Measurements from ENCODE around the gene EPG5. TPM values are rescaled to one million over a fixed set of nuclear protein-coding genes. Genes with fewer than 3 reads are reported as not detected.

EPG5 gene
- total and polyA plus RNA-seq, 2 of the 4 experiments (the other 2 are of a cell fraction) = 37.3 to 114 TPM

- no CpG with 5 or more reads among the region's 1 CpG for WGBS, 2 experiments (ENCODE audit: extremely low coverage in 2 of 2, insufficient read length in 1 of 2)
- H3K27me3 ChIP-seq (ENCODE audit: control insufficient read depth, insufficient read depth, low read length) = no peaks in the 10 kb centered on the region
- dilution Hi-C loops (cut with HindIII; ENCODE audit: low sequenced_read_pairs, unreplicated experiment) = no loop called here
- CTCF ChIA-PET = interaction anchor here (0.5 kb wide), 1 partner anchor 31 kb away, joined by 5 read pairs; no protein-coding TSS in a partner anchor
- no peaks in the 10 kb centered on the region for H3K9me3 ChIP-seq (ENCODE audit: control insufficient read depth, insufficient read depth, low read length)
- DNase-seq (no peak), ATAC-seq (ENCODE audit: low read depth) (no peak)
- no peak overlapping the region for H3K56ac ChIP-seq (ENCODE audit: extremely low read depth, insufficient read depth, low read length)
- H4K8ac ChIP-seq (ENCODE audit: low read depth in 2 of 2, low read length in 2 of 2) = no peak overlapping the region
- no peak overlapping the region for H2BK5ac ChIP-seq (ENCODE audit: low read depth, low read length, poor library complexity, severe bottlenecking)
- H3K14ac ChIP-seq (replicated peaks; ENCODE audit: low read depth, low read length) = no peak overlapping the region
- in situ Hi-C loops (cut with MboI; ENCODE audit: low sequenced_read_pairs) = no loop called here
- POLR2A ChIA-PET (ENCODE audit: unreplicated experiment) = no interaction called here
- BruUV-seq (replicated peaks) = no TSS peak
- no peaks in the 10 kb centered on the region for H3K9me1 ChIP-seq (ENCODE audit: insufficient read depth, low read length)
- 0 out of 2 replicates have a peak, but pooled peaks cover 2% of the 10 kb centered on the region for H3K4me1 ChIP-seq (ENCODE audit: control insufficient read depth, insufficient read depth, low read length)
- H4K20me1 ChIP-seq (ENCODE audit: insufficient read depth, low read length) = no peaks in the 10 kb centered on the region
- no peak overlapping the region for H2BK120ac ChIP-seq (ENCODE audit: low read depth, low read length)
- H3K23ac ChIP-seq (ENCODE audit: low read depth, low read length) = no peak overlapping the region
- no peak overlapping the region for H2AFZ ChIP-seq (replicated peaks; ENCODE audit: low read length, poor library complexity)
- no peak for TF ChIP-seq CHD1 (IDR thresholded peaks at IDR 0.05; ENCODE audit: low read depth, low read length)
- no peak overlapping the region for H3K4ac ChIP-seq (ENCODE audit: low read depth, low read length)
- intact Hi-C loops (cut with micrococcal nuclease) = no loop called here
- H3K36me3 ChIP-seq (ENCODE audit: control insufficient read depth, insufficient read depth, low read length) = peaks cover 32% of the 10 kb centered on the region
- no peak overlapping the region for H3K18ac ChIP-seq (ENCODE audit: low read depth, low read length)
- H2BK20ac ChIP-seq (ENCODE audit: low read depth, low read length) = no peak overlapping the region
- no peak overlapping the region for H3K27ac ChIP-seq (ENCODE audit: insufficient read depth, low read length)
- no peak overlapping the region for H4K91ac ChIP-seq (ENCODE audit: insufficient read depth, low read depth, low read length)
- no peak overlapping the region for H2AK9ac ChIP-seq (replicated peaks; ENCODE audit: low read depth, low read length, poor library complexity)
- no peak overlapping the region for H3K4me3 ChIP-seq (ENCODE audit: insufficient read depth, low read depth, low read length)
- H3K4me2 ChIP-seq (ENCODE audit: low read depth, low read length) = no peak overlapping the region
- no peak overlapping the region for H2AK5ac ChIP-seq (ENCODE audit: low read depth, low read length)
- no peak overlapping the region for H2BK15ac ChIP-seq (ENCODE audit: low read depth, low read length)
- H3K79me1 ChIP-seq (ENCODE audit: low read depth in 1 of 2, low read length in 2 of 2) = peaks cover 9 to 14% of the 10 kb centered on the region in 2 experiments
- no peak overlapping the region for H3K9ac ChIP-seq (ENCODE audit: low read depth, low read length)
- H4K5ac ChIP-seq (ENCODE audit: low read depth, low read length) = no peak overlapping the region
Measured at GRCh38 chr18:45895339-45895738, 71.8 kb downstream of the EPG5 start.

Measured in IMR-90 (cell line).